Esophagus (tissue), 2 donors: ENCODE data around the gene TOM1L2. TPM values are rescaled to one million over a fixed set of nuclear protein-coding genes. Genes with fewer than 3 reads are reported as not detected.
"Not testable (repeated sequence)": the region's sequence is repeated elsewhere in the genome, so short reads cannot be mapped to it uniquely, and the experiment has no call there.

Source experiments
- H3K27ac ChIP-seq, 2 donors: one replicate each; pipeline ENCODE4 v1.5.1; 2013; ENCODE audit warnings: low read depth in 2 of 2, mild to moderate bottlenecking in 2 of 2, inconsistent platforms in 1 of 2, low read length in 1 of 2, moderate library complexity in 1 of 2
- H3K27me3 ChIP-seq, 2 donors: one replicate each; pipeline ENCODE4 v1.6.1; 2013; ENCODE audit warnings: low read length in 2 of 2, control low read depth in 1 of 2, mild to moderate bottlenecking in 1 of 2; ENCODE audit not compliant: insufficient read depth in 2 of 2, control insufficient read depth in 1 of 2
- H3K36me3 ChIP-seq, 2 donors: one replicate each; pipeline ENCODE4 v1.6.1; 2013; ENCODE audit warnings: low read length in 1 of 2; ENCODE audit not compliant: control insufficient read depth in 2 of 2, insufficient read depth in 2 of 2
- H3K4me1 ChIP-seq, 2 donors: one replicate each; pipeline ENCODE4 v1.6.1; 2013; ENCODE audit warnings: low read length in 1 of 2; ENCODE audit not compliant: control insufficient read depth in 2 of 2, insufficient read depth in 2 of 2
- H3K4me3 ChIP-seq, 2 donors: one replicate each; pipeline ENCODE4 v1.5.1; 2013; ENCODE audit warnings: low read length in 2 of 2, mild to moderate bottlenecking in 2 of 2, low read depth in 1 of 2, moderate library complexity in 1 of 2
- H3K9me3 ChIP-seq, 2 donors: one replicate each; pipeline ENCODE4 v1.6.1; 2013; ENCODE audit warnings: mild to moderate bottlenecking in 2 of 2, low read depth in 1 of 2, low read length in 1 of 2, moderate library complexity in 1 of 2; ENCODE audit not compliant: control insufficient read depth in 2 of 2, insufficient read depth in 1 of 2
- WGBS, 2 donors: extraction: QIAGEN DNeasy Blood & Tissue Kit; methylation state at CpG; one replicate each; pipeline ENCODE4 v1.1.7; 2013; 5-methylcytosine and 5-hydroxymethylcytosine counted together
- polyA plus RNA-seq, 2 donors: library from polyadenylated mRNA; stranded (reverse); fragments of 200-250 nt; gene quantifications; one replicate each; pipeline ENCODE4 v1.2.3, GENCODE V29; 2013
- donor health status: healthy with polysubstance abuse.
- donor health status: Bipolar disorder and iron deficiency.

Gene TOM1L2
- polyA plus RNA-seq, 2 donors, result 49.9 to 83.2 TPM

DNA sequence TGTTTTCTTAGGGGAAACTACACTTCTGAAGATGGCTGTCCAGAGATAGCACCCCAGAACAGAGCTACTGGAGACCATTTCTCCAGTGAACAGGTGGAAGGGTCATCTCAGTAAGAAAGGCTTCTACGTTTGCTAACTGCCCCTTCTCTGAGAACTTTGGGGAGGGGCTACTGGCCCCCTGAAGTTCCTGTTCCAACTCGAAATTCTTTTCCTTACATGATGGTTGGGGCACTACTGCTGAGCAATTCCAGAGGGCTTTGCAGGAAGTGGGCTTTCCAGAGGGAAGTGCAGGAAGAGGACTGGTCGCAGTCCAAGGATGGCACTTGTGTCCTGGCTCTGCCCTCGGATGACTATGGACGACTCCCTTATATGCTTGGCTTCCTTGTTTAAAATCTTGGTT lies 31.2 kb downstream of the TOM1L2 start:
- H3K9me3 ChIP-seq, result no peaks in the 10 kb centered on the region
- peaks cover 0 to 3% of the 10 kb centered on the region in 2 donors for H3K36me3 ChIP-seq
- no peaks in the 10 kb centered on the region for H3K27me3 ChIP-seq
- no peak overlapping the region for H3K4me3 ChIP-seq
- H3K27ac ChIP-seq, result peak overlapping the region in 1 of 2 donors; percentile 25
- peaks cover 4 to 29% of the 10 kb centered on the region in 2 donors for H3K4me1 ChIP-seq
- 60 to 61% methylated on average over 5 of the region's 5 CpGs for WGBS, 2 donors

DNA sequence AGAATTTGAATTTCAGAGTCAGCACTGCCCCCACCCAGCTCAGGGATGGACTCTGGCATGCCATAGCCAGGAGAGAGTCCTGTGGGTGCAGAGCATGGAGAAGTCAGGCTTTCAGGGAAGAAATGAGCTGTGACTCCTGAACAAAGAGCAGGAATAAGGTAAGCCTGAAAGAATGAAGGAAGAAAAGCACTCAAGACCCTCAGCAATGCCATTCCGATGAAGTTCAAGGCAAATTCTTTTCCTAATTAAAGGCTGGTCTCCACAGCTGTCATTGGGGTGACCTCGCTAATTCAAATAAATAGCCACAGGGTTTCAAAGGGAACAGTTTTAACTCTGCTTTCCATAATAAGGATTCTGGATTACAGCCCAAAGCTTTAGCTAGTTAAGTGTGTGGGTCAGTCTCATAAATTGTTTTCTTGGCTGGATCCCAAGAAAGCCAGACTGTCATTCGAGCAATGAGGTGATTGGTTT lies 31.7 kb downstream of the TOM1L2 start:
- peaks cover 5 to 32% of the 10 kb centered on the region in 2 donors for H3K4me1 ChIP-seq
- no peaks in the 10 kb centered on the region for H3K9me3 ChIP-seq
- H3K4me3 ChIP-seq, result no peak overlapping the region
- peaks cover 0 to 3% of the 10 kb centered on the region in 2 donors for H3K36me3 ChIP-seq
- WGBS, 2 donors, result 52% methylated on average over 3 of the region's 3 CpGs
- H3K27ac ChIP-seq, result peak overlapping the region; percentile 62 to 70
- no peaks in the 10 kb centered on the region for H3K27me3 ChIP-seq

DNA sequence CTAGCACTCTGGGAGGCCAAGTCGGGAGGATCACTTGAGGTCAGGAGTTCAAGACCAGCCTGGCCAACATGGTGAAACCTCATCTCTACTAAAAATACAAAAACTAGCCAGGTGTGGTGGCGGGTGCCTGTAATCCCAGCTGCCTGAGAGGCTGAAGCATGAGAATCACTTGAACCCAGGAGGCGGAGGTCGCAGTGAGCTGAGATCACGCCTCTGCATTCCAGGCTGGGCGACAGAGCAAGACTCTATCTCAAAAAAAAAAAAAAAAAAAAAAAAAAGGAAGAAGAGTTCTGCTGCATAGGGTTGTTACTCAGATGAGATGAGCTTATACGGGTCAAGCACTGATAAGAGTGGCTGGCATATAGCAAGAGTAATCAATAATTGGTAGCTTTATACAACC lies 32.3 kb downstream of the TOM1L2 start:
- not testable (repeated sequence) for H3K4me3 ChIP-seq, H3K9me3 ChIP-seq, H3K27me3 ChIP-seq, H3K36me3 ChIP-seq
- peak overlapping the region; percentile 54 to 62 for H3K27ac ChIP-seq
- WGBS, 2 donors, result 89 to 91% methylated on average over 7 of the region's 7 CpGs
- H3K4me1 ChIP-seq, result peaks cover 5 to 34% of the 10 kb centered on the region in 2 donors

DNA sequence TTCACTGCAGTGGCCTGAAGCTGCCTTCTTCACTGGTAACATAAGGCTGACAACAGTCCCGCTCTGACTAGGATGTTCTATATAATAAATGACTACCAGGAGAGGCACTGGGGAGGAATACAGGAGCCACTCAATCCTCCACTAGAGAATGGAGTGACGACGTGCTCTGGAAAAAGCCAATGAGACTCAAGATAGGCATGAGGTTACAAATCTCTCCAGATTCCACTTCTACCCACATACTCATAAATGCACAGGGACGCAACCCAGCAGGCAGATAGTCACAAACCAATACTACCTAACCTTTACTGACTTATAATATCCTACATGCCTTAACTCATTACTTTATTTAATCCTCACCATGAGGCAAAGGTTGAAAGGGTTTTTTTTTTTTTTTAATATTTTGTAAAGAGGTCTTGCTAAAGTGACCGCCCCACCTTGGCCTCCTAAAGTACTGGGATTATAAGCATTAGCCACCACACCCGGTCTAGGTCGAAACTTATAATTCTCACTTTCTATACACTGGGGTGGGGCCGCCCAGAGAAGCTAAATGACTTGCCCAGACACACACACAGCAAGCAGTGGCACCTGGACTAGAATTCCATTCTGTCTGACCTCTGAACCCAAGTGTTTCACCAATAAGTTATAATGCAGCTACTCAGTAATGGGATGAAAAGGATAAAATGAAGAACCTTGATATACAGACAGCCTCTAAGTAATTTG lies 33.7 kb downstream of the TOM1L2 start:
- peak overlapping the region; percentile 97 to 98 for H3K27ac ChIP-seq
- no peaks in the 10 kb centered on the region for H3K27me3 ChIP-seq
- H3K36me3 ChIP-seq, result no peaks in the 10 kb centered on the region
- peaks cover 5 to 29% of the 10 kb centered on the region in 2 donors for H3K4me1 ChIP-seq
- WGBS, 2 donors, result 46 to 64% methylated on average over 8 of the region's 8 CpGs
- H3K4me3 ChIP-seq, result no peak overlapping the region
- H3K9me3 ChIP-seq, result no peaks in the 10 kb centered on the region

DNA sequence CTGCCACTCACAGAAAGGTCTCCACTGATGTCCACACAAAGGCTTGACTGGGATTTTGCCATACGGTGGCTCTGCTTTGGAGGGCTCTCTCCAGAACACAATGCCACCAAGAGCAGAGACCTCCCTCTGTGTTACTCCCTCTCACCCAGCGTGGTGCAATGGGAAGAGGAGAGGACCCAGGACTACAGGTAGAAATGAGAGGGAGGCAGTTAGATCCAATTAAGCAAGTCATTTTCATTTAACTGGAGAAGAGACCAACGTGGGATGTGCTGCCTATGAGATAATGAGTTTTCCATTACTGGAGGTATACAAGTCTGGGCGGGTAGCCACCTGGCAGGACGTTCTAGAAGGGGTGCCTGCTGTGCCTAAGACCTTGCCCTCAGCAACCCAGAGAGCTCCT lies 34.2 kb downstream of the TOM1L2 start:
- Histone ChIP-seq H3K27me3 (no peaks in the 10 kb centered on the region), H3K9me3 (no peaks in the 10 kb centered on the region), H3K4me1 (peaks cover 5 to 24% of the 10 kb centered on the region in 2 donors), H3K4me3 (no peak overlapping the region), H3K27ac (peak overlapping the region; percentile 97 to 98), H3K36me3 (no peaks in the 10 kb centered on the region)
- 66 to 75% methylated on average over 5 of the region's 5 CpGs for WGBS, 2 donors

DNA sequence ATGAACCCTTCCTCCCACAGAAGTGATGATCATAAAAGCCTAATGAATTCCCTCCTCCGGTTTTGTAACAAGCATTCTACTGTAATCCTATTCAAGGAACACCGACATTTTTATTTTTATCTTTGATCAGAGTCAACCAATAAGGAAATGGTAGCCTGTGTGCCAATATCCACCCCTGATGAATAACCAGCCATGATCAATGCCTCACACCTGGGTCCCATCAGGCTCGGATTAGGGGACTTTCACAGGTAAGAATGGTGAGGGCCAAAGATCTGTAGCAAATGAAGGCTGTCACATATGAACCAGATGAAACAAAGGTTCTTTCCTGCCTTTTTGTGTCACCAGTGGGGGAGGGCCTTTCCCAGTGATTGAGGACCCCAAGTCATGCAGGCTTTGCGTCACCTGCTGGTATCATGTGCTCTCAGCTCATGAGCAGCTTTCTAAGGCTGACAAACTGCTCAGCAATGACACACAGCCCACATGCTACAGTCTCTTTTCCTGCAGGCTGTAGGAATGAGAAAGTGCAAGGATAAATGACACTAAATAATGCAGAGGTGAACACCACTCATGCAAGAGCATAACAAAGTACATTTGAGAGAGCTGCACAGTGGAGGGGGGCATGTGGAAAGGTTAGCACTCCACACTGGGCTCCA lies 34.9 kb downstream of the TOM1L2 start:
- WGBS, 2 donors, result 66 to 73% methylated on average over 4 of the region's 4 CpGs
- peaks cover 5 to 24% of the 10 kb centered on the region in 2 donors for H3K4me1 ChIP-seq
- peak overlapping the region; percentile 97 to 98 for H3K27ac ChIP-seq

DNA sequence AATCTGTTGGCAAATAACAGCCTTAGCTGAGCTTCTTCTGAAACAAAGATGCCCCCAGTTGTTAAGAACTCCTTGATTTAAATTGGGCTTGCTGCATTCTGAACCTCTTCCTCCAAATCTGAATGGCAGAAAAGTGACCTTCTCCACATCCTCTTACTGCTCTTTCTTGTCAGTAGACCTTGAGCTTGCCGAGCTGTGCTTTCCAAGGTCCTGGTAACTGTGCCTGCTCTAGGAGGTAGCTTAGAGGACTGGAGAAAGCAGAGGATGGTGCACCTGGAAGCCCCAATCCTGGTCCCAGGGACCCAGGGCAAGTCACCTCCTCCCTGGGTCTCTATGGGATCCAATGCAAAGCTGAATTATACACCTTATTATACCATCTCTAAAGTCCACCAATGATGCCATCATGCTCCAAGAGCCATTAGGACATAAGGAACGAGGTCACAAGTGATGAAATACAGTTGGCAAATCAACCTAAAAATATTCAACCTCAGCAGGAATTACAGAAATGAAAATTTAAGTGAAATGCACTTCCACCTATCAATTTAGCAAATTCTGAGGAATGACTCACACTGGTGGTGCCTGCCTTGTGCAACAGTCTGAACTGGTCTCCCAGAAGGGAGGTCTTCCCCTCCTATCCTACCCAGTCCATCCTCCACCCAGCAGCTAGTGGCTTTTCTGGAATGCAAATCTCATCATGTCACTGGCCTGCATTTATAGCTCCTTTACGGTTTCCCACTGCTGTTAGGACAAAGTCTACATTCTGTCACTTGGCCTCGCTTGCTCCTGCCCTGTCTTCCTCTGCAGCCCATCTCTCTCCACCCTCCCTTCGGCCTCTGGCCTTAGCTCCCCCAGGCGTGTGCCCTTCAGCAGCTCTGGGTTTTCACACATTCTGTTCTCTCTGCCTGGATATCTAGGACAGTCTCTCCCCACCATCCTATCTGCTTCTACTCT lies 36.6 kb downstream of the TOM1L2 start:
- 64 to 76% methylated on average over 6 of the region's 6 CpGs for WGBS, 2 donors
- H3K9me3 ChIP-seq, result no peaks in the 10 kb centered on the region
- no peak overlapping the region for H3K4me3 ChIP-seq
- peaks cover 3 to 24% of the 10 kb centered on the region in 2 donors for H3K4me1 ChIP-seq
- no peaks in the 10 kb centered on the region for H3K36me3 ChIP-seq
- H3K27me3 ChIP-seq, result no peaks in the 10 kb centered on the region
- peak overlapping the region; percentile 8 to 62 for H3K27ac ChIP-seq

More for the DNA sequence above, 34.9 kb downstream of the TOM1L2 start:
- no peaks in the 10 kb centered on the region for H3K27me3 ChIP-seq
- no peak overlapping the region for H3K4me3 ChIP-seq
- no peaks in the 10 kb centered on the region for H3K36me3 ChIP-seq
- H3K9me3 ChIP-seq, result no peaks in the 10 kb centered on the region

DNA sequence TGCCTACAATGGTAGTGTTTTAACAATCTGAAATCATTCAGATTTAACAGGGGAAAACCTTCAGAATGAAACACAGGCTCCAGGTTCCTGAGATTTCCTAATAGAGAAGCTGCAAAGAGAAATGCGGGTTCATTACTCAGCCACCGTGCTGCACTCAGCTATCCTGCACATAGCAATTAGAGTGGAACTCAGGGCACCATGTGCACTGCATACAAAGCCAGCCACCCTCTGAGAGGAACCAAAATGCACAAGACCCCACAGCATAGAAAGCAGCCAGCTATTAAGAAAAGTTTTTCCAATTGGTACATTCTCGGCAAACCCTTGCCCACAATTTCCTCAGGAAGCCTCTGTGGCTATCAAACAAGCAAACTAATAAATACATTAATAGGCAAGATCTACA lies 37.4 kb downstream of the TOM1L2 start:
- peaks cover 3 to 24% of the 10 kb centered on the region in 2 donors for H3K4me1 ChIP-seq
- no peak overlapping the region for H3K27ac ChIP-seq
- no peaks in the 10 kb centered on the region for H3K27me3 ChIP-seq
- H3K36me3 ChIP-seq, result no peaks in the 10 kb centered on the region
- H3K9me3 ChIP-seq, result no peaks in the 10 kb centered on the region
- 78 to 86% methylated on average over 3 of the region's 3 CpGs for WGBS, 2 donors
- H3K4me3 ChIP-seq, result no peak overlapping the region

DNA sequence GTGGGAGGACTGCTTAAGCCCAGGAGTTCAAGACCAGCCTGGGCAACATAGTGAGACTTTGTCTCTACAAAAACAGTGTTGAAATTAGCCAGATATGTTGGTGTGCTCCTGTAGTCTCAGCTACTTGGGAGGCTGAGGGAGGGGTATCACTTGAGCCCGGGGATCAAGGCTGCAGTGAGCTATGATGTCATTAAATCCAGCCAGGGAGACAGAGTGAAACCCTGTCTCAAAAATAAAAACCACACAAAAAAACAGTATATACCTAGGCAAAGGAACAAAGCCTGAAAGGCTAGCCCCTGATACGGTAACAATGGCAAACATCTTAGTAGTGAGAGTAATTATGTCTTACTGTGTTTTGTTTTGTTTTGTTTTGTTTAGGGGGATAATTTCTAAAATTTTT lies 38.0 kb downstream of the TOM1L2 start:
- H3K9me3 ChIP-seq, result no peaks in the 10 kb centered on the region
- H3K4me1 ChIP-seq, result peaks cover 3 to 24% of the 10 kb centered on the region in 2 donors
- no peaks in the 10 kb centered on the region for H3K36me3 ChIP-seq
- H3K4me3 ChIP-seq, result no peak overlapping the region
- no peak overlapping the region for H3K27ac ChIP-seq
- H3K27me3 ChIP-seq, result no peaks in the 10 kb centered on the region
- 76 to 89% methylated on average over 2 of the region's 2 CpGs for WGBS, 2 donors
